ENCODE data around the gene POLA1.

DNA sequence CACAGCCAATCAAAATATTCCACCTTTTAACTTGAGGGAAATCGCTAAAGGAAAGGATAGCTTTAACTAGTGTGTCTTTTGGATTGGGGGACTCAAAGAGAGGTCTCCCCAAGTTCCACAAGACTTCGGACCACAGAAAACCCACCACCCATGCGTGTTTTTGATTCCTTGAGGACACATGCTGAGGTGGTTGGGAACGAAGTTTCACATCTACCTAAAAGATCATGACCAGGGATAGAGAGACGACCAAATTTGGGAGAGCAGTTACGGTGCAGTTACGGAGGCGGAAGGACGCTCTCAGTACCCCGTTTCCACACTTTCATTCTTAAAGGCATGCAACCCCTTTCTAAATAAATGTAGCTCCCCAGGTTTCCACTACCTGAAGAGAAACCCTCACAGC lies 47.7 kb upstream of the POLA1 start:
- no peak for TF ChIP-seq CTCF (IDR thresholded peaks at IDR 0.05; ENCODE audit: low read depth, low read length)
- TF ChIP-seq EZH2phosphoT487 (IDR thresholded peaks at IDR 0.05; ENCODE audit: low read depth), result no peak

All from OCI-LY3 (cell line).